Measurements from ENCODE around the gene RPL28.

Gene RPL28

DNA sequence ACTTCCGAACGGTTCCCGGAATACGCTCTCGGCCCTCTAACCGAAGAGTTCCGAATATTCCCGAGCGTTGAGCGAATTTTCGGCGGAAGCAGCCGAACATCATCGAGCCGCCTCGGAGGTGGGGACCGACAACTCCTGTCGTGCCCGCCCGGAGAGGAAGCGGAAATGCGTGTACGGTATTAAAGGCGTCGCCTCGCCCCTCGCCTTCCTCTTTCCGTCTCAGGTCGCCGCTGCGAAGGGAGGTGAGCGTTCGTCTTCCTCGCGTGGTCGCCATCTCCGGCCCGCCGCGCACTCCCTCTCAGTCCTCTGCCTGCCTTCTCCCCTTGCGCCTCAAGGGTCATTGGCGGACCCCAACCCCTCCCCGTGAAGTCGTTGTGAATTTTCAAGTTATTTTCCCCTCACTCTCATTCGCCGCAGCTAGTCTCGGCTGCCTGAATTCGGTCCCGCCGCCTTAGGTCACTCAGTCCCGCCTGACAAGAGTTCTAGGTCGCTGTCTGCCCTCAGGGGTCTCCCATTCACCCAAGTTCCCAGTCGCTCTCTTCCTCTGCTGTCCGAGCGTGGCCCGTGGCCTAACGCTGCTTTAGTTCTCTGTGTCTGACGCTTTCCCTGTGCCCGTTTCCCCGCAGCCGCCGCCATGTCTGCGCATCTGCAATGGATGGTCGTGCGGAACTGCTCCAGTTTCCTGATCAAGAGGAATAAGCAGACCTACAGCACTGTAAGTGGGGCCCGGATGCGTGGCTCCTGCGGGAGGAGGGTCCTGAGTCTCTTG, at the start of gene RPL28:
Gene RPL28 (plus strand): TSS at position 209 of the 769 bp plus-strand sequence. CDS start 426 bp downstream, at position 635.
- DNase-seq (ENCODE audit: low spot score), result peak; percentile 99

- DNase-seq (ENCODE audit: low spot score), result no peak
Observed at GRCh38 chr19:55336101-55336500, 49.6 kb upstream of the RPL28 start.

DNA sequence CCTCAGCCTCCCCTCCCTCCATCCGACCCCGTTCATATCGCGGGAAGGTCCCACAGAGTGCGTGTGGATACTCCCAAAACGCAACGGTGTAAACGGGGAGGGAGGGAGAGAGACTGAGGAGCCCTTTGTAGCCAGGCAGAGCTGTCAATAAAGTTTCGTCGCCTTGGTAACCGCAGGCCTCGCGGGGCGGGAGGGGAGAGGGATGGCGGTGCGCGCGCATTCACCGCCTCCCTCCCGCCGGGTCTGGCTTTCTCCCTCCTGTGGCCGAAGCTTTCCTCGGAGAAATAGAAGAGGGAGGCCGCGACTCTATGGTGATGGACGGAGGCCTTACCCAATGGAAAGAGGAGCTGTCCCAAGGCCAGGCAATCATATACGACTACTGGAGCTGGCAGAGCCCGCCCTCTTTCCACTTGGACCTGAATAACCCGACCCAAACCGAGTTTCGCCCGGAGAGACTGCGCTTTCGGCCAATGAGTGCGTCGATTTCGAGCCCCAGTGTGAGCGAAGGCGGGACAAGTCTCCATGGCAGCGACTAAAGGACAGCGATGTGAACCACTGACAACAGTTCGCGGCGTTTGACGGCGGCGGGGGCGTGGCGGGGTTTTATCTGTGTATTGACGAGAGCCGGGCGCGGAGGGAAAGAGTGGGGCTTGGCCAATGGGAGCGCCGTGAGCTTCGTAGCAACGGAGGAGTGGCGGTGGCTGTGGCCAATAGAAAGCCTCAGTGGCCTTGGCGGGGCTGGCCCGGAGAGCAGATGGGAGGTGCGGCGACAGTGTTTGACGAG, 46.4 kb upstream of the RPL28 start, which contains the start of gene KMT5C:
Gene KMT5C (plus strand): TSS at position 772 of the 784 bp plus-strand sequence. CDS start 2,061 bp downstream, outside the sequence.
- peak; percentile 100 for DNase-seq (ENCODE audit: low spot score)

GRCh38 chr19:55339889-55340783, 45.6 kb upstream of the RPL28 start:
- no peak for DNase-seq (ENCODE audit: low spot score)

- DNase-seq (ENCODE audit: low spot score), result no peak
Observed at GRCh38 chr19:55340784-55341147, 45.0 kb upstream of the RPL28 start.

DNA sequence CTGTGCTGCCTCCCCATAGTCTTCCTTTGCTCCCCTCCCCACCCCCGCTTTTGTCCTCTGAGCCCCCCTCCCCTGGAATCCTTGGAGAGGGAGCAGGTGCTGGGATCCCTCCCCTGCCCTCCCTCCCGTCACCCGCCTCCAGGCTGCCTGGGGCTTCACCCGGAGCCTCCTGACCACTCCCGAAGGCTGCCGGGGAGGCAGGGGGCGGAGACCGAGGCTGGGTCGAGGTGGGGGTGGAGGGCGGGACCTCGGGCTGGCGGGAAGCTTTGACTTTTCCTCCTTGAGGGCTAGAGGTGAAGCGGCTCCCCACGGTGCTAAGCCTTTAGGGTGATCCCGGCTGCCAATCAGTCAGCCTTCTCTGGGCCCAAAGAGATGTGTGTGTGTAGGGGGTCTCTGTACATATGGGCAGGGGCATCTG, 44.6 kb upstream of the RPL28 start:
- DNase-seq (ENCODE audit: low spot score), result peak; percentile 56

DNA sequence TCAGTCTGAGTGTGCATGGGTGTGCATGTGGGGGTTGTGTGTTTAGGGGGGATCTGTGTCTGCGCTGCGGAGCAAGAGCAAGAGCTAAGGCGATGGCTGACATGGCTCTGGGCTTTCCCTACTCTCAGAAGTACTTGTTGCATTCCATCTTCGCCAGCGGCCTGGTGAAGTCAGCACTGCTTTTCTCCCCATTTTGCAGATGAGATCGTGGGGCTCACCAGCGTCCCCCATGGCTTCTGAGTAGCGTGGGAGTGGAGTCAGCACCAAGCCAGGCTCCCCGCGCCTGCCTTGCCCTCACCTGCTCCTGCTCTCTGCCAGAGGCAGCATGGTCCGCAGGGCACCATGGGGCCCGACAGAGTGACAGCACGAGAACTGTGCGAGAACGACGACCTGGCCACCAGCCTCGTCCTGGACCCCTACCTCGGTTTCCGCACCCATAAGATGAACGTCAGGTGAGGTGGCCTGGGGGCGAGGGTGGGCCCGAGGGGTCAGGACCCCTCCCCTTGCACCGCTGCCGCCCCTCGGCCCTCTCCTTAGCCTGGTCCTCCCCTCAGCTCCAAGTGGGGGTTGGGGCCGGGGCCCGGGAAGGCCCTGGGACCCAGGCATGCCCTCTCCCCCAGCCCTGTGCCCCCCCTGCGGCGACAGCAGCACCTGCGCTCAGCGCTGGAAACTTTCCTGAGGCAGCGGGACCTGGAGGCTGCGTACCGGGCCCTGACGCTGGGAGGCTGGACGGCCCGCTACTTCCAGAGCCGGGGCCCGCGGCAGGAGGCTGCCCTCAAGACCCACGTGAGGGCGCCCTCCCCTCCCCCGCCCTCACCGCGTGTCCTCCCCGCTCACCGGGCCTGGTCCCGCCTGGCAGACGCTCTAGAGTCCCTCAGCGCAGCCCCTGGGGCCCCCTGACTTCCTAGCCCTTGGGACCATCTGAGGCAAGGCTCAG, 43.9 kb upstream of the RPL28 start:
- DNase-seq (ENCODE audit: low spot score), result no peak

DNA sequence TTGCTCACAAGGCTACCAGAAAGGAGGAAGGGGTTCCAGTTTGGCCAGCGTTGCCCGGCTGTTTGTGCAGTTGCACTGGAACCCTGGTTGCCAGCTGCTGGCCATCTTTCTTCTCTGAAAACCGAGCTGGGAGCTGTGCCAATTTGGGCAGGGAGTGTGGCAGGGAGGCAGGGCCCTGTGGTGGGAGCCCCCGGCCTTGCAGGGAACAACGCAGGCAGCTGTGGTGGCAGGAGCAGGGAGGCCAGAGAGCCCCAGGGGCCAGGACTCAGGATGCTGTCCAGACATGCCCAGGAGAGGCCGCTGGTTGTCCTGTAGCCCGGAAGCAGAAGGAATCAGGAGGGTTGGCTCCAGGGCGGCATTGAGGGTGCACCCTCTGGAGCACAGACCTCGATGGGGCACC, 41.3 kb upstream of the RPL28 start:
- DNase-seq (ENCODE audit: low spot score), result no peak

- DNase-seq (ENCODE audit: low spot score), result no peak
Observed at GRCh38 chr19:55345101-55345817, 40.5 kb upstream of the RPL28 start.

DNA sequence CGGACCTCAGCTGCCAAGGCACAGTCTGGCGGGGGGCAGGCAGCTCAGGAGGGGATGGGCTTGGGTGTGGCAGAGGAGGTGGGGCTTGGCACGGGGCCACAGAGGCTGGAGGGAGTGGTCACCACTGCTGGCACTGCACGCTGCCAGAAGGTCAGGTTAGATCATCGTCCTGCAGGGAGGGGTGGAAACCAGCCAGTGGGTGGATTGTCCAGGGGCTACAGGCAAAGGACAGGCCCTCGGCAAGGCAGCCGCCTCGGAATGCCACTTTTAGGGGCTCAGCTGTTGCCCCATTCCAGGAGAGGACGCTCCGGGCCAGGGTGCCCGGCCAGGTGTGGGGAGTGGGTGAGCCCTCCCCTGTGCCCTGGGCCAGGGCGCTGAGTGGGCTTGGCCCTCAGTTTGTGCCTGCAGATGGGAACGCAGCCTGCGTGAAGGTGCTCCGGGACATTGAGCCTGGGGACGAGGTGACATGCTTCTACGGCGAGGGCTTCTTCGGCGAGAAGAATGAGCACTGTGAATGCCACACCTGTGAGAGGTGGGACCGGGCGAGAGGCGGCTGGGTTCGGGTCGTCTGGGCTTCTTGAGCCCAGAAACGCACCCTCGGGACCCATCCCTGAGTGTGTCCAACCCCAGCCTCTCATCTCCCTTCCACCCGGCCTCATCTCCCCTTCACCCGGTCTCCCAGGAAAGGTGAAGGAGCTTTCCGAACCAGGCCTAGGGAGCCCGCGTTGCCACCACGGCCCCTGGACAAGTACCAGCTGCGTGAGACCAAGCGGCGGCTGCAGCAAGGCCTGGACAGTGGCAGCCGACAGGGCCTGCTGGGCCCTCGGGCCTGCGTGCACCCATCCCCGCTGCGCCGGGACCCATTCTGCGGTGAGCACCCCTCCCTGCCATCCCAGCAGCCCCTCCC, 39.7 kb upstream of the RPL28 start:
- no peak for DNase-seq (ENCODE audit: low spot score)

- DNase-seq (ENCODE audit: low spot score), result no peak
Observed at GRCh38 chr19:55346725-55347441, 38.8 kb upstream of the RPL28 start.

DNA sequence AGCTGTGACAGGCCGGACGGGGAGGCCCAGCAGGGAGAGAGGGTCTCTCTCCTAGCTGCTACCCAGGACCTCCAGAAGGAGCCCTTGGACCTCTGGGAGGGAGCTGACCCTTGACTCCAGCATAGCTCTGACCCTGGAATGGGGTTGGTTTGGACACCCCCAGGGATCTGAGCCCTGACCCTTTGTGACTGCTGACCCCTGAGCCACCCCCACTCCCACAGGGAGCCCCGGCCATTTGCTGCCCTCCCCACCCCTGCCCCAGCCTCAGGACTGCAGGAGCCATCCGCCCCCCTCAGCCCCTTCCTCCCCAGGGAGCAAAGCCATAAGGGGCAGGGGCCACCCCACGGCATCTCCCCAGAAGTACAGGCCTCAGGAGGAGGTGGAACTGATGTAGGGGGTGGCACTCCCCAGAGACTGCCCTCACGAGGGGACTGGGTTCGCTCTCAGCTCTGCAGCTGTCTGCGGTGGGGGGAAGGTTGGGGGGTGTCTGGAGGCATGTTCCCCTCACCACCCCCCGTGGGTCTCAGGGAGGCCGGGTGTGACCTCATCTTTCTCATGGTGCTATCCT, 38.2 kb upstream of the RPL28 start:
- DNase-seq (ENCODE audit: low spot score), result no peak

DNA sequence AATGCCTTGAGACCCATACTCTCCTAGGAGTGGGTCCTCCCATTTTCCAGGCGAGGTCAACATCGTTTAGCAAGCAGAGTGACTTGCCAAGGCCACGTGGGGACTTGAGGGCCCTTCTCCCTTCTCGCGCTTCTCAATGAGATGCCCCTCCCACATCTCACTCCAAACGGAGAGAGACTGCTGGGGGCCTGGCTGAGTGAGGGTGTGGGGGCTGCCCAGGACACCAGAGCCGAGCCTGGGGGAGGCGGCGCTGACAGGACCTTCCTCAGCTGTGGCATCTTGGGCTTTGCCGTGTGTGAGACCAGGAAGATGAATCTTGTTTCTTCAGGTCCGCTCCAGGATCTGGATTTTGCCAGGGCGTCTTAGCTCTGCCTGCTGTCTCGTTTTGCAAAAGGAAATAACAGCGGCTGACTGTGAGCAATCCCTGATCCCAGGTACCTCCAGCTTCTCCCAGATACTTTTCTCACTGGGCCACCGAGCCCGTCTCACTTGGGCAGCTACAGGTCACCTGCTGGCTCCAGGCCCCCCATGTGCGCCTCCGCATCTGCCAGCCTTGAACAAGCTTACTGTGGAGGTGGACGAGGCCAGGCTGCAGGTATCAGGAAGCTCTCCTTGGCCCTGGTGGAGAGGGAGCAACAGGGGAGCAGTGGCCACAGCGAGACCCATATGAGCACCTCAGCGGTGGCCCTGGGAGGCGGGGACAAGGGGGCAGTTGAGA, 37.3 kb upstream of the RPL28 start:
- no peak for DNase-seq (ENCODE audit: low spot score)

GRCh38 chr19:55350620-55351315, 35.0 kb upstream of the RPL28 start:
- DNase-seq (ENCODE audit: low spot score), result no peak

GRCh38 chr19:55352040-55352439, 33.7 kb upstream of the RPL28 start:
- no peak for DNase-seq (ENCODE audit: low spot score)

DNA sequence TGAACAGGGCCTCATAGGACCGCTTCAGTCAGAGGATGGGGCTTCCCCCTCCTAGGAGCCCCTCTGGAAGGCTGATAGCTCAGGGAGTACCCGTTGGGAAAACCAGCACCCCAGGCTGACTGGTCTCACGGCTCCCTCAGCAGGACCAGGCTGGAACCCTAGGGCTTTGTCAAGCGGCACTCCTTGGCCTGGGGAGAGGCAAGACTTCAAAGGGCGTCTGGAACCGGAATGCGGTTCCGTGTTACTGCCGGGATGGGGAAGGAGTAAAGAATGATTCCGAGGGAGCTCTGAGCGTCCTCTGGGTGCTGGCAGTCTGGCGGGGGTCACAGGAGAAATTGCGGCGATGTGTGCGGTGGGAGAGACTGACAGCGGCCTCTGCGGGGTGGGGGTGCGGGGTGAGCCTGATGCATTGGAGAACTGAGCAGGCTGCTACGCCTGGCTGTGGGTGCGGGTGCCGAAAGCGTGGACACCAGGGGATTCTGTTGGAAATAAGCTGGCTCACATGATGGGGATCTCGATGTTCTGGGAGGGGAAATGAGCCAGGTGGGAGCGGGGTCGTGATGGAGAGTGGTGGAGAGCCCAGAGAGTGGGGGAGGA, 33.1 kb upstream of the RPL28 start:
- DNase-seq (ENCODE audit: low spot score), result no peak

DNA sequence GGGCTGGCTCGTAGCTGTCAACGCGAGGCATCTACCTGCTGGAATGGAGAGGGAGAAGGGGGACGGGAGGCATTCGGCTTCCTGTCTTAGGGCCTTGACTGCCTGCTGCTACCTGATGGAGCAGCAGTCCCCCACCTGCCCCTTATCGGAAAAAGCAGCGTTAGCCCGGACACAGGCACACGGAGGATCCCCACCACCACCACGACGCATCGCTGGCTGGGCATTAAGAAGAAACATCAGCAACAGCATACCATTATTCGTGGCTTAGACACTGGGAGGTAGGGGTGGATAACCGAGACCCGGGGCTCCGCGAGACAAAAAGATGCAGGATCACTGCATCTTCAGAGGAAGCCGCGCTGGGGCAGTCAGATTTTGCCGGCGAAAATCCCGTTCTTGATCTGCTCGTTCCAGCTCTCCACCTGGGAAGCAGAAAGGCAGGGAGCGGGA, 32.4 kb upstream of the RPL28 start:
- no peak for DNase-seq (ENCODE audit: low spot score)

All from activated CD4-positive, alpha-beta T cell treated with anti-CD3 and anti-CD28 coated beads, Interleukin-2, Interleukin-4, amounts not matched to agents 100 ng/mL and 50 ng/mL, durations not matched to agents 16 hours and 8 hours (primary cell).